Kidney epithelial cell (primary cell): ENCODE data around the gene DHX34. TPM values are rescaled to one million over a fixed set of nuclear protein-coding genes. Genes with fewer than 3 reads are reported as not detected.

Experiments
- DNase-seq: peaks from one replicate; pipeline ENCODE4 v3.0.0-alpha.2; 2010; ENCODE audit warnings: low read depth
- H3K27me3 ChIP-seq: 2 replicates; pipeline ENCODE4 v1.6.0; 2011; ENCODE audit warnings: low read length; ENCODE audit not compliant: control insufficient read depth, insufficient read depth
- H3K36me3 ChIP-seq: 2 replicates; pipeline ENCODE4 v1.5.1; 2011; ENCODE audit warnings: low read length; ENCODE audit not compliant: control insufficient read depth, insufficient read depth
- H3K4me3 ChIP-seq: 2 replicates; pipeline ENCODE4 v1.5.1; 2011; ENCODE audit warnings: low read depth, mild to moderate bottlenecking, control low read depth, low read length
- total RNA-seq: library from RNA; depleted of rRNA; stranded (reverse); fragments of >200 nt; gene quantifications from 2 replicates; pipeline ENCODE4 v1.2.3, GENCODE V29; 2015
- TF ChIP-seq, protein P1 (sequence below): IDR thresholded peaks from 2 replicates; pipeline ENCODE4 v1.5.1; 2011; ENCODE audit warnings: mild to moderate bottlenecking, moderate library complexity, low read length, control low read depth, inconsistent platforms; ENCODE audit not compliant: insufficient read depth, poor library complexity, severe bottlenecking

The DHX34 gene
- total RNA-seq, 1 donor from 2014 or later: 18.1 TPM

DNA sequence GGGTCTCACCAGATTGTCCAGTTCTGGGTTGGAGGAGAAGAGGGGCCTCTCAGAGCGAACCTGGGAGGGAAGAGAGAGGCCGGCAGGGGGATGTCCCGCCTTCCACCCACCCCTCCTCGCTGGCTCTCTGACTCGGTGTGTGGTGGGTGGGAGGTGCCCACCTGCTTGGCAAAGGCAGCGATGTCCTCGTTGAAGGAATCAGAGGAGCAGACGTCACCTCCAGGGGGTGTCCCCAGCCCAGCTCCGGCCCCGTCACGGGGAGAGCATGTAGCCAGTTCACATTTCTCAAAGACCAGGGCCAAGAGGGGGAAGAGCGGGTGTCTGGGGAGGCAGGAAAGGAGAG, 67.5 kb downstream of the DHX34 start:
- peaks cover 61% of the 10 kb centered on the region for H3K27me3 ChIP-seq
- no peak for DNase-seq
- no peaks in the 10 kb centered on the region for H3K36me3 ChIP-seq
- H3K4me3 ChIP-seq: no peak overlapping the region
- TF ChIP-seq, protein P1, sequence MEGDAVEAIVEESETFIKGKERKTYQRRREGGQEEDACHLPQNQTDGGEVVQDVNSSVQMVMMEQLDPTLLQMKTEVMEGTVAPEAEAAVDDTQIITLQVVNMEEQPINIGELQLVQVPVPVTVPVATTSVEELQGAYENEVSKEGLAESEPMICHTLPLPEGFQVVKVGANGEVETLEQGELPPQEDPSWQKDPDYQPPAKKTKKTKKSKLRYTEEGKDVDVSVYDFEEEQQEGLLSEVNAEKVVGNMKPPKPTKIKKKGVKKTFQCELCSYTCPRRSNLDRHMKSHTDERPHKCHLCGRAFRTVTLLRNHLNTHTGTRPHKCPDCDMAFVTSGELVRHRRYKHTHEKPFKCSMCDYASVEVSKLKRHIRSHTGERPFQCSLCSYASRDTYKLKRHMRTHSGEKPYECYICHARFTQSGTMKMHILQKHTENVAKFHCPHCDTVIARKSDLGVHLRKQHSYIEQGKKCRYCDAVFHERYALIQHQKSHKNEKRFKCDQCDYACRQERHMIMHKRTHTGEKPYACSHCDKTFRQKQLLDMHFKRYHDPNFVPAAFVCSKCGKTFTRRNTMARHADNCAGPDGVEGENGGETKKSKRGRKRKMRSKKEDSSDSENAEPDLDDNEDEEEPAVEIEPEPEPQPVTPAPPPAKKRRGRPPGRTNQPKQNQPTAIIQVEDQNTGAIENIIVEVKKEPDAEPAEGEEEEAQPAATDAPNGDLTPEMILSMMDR: no peak

- peaks cover 67% of the 10 kb centered on the region for H3K27me3 ChIP-seq
- DNase-seq: no peak
- H3K4me3 ChIP-seq: no peak overlapping the region
- no peaks in the 10 kb centered on the region for H3K36me3 ChIP-seq
- TF ChIP-seq, protein P1: no peak
Measured at GRCh38 chr19:47417107-47417745, 68.1 kb downstream of the DHX34 start.

GRCh38 chr19:47417746-47418691, 68.9 kb downstream of the DHX34 start:
- H3K36me3 ChIP-seq: no peaks in the 10 kb centered on the region
- no peak overlapping the region for H3K4me3 ChIP-seq
- TF ChIP-seq, protein P1: no peak
- peaks cover 74% of the 10 kb centered on the region for H3K27me3 ChIP-seq
- DNase-seq: no peak

DNA sequence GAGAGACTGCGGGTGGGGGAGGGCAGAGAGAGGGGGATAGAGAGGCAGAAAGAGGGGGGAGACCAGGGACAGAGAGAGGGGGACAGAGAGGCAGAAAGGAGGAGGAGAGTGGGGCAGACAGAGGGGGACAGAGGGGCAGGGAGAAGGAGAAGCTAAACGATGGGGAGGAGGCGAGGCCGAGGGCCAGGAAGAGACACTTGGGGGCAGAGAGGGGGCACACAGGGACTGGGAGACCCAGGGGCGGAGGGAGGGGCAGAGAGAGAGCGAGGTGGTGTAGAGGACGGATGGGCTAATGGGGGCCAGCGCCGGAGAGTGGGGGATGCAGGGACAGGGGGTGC, 69.5 kb downstream of the DHX34 start:
- Histone ChIP-seq H3K36me3 (no peaks in the 10 kb centered on the region), H3K27me3 (peaks cover 81% of the 10 kb centered on the region), H3K4me3 (peak overlapping the region; percentile 36)
- TF ChIP-seq, protein P1: no peak
- no peak for DNase-seq

GRCh38 chr19:47419030-47419783, 70.1 kb downstream of the DHX34 start, which contains the start of gene MEIS3:
Gene MEIS3 (minus strand): TSS chr19:47419527. CDS start chr19:47419081, 446 bp downstream.
- no peaks in the 10 kb centered on the region for H3K36me3 ChIP-seq
- H3K4me3 ChIP-seq: peak within 1 kb of the TSS; percentile 36
- no peak for DNase-seq
- peaks cover 85% of the 10 kb centered on the region for H3K27me3 ChIP-seq
- TF ChIP-seq, protein P1: no peak
